HepG2 (cell line): ENCODE results near the gene NSMCE4A. TPM values are rescaled to one million over a fixed set of nuclear protein-coding genes. Genes with fewer than 3 reads are reported as not detected.

Experiments used
- EP300 ChIP-seq, 3 experiments: sonication (generic) in 1 of 3; formaldehyde crosslinking in 1 of 3; IDR thresholded peaks; 2 replicates each; pipeline versions ENCODE4 v1.5.1 to v1.6.1; 2011 to 2020; ENCODE audit warnings: low read depth in 2 of 3, low read length in 2 of 3, borderline replicate concordance in 1 of 3, improper control_type of control experiment in 1 of 3, mild to moderate bottlenecking in 1 of 3, missing genetic modification reagents in 1 of 3, moderate library complexity in 1 of 3
- FOXP4 ChIP-seq: sonication (generic); formaldehyde crosslinking; IDR thresholded peaks from 2 replicates; pipeline ENCODE4 v1.4.0; 2020; ENCODE audit warnings: missing genetic modification reagents
- HMG20A ChIP-seq: IDR thresholded peaks from 2 replicates; pipeline ENCODE4 v1.6.1; 2016; ENCODE audit warnings: borderline replicate concordance
- HMGXB3 ChIP-seq: sonication (generic); formaldehyde crosslinking; IDR thresholded peaks from 2 replicates; pipeline ENCODE4 v1.4.0; 2020; ENCODE audit warnings: missing genetic modification reagents, borderline replicate concordance
- IKZF5 ChIP-seq: IDR thresholded peaks from 2 replicates; pipeline ENCODE4 v1.6.1; 2018; ENCODE audit warnings: missing genetic modification reagents, mild to moderate bottlenecking, missing compliant biosample characterization
- IRF9 ChIP-seq: sonication (generic); formaldehyde crosslinking; IDR thresholded peaks from 2 replicates; pipeline ENCODE4 v1.8.0; 2022; ENCODE audit warnings: missing genetic modification reagents, mild to moderate bottlenecking, borderline replicate concordance
- MAFK ChIP-seq, 2 experiments: IDR thresholded peaks in 1 of 2; conservative IDR thresholded peaks in 1 of 2; 2 replicates each; pipeline ENCODE4 v1.6.1; 2011; ENCODE audit warnings: improper control_type of control experiment in 2 of 2, low read length in 2 of 2
- PAX8 ChIP-seq: sonication (generic); formaldehyde crosslinking; IDR thresholded peaks from 2 replicates; pipeline ENCODE4 v1.8.0; 2022; ENCODE audit warnings: mild to moderate bottlenecking, missing genetic modification reagents, borderline replicate concordance
- SIN3B ChIP-seq: fragments of 150-350 bp; IDR thresholded peaks from 2 replicates; pipeline ENCODE4 v1.6.1; 2014; ENCODE audit warnings: low read length
- SMC3 ChIP-seq: IDR thresholded peaks from 2 replicates; pipeline ENCODE4 v1.6.1; 2011; ENCODE audit warnings: low read length, improper control_type of control experiment
- U2AF1 ChIP-seq: fragments of 200-400 bp; formaldehyde crosslinking; optimal IDR thresholded peaks from 2 replicates; pipeline ENCODE3; 2017; ENCODE audit warnings: mild to moderate bottlenecking, low read depth, low read length
- ZBTB1 ChIP-seq: sonication (generic); formaldehyde crosslinking; IDR thresholded peaks from 2 replicates; pipeline ENCODE4 v1.4.0; 2020; ENCODE audit warnings: missing genetic modification reagents, borderline replicate concordance
- ZKSCAN5 ChIP-seq: sonication (generic); formaldehyde crosslinking; IDR thresholded peaks from 2 replicates; pipeline ENCODE4 v1.5.1; 2020; ENCODE audit warnings: mild to moderate bottlenecking, missing genetic modification reagents
- ZKSCAN8 ChIP-seq: IDR thresholded peaks from 2 replicates; pipeline ENCODE4 v1.6.1; 2016; ENCODE audit warnings: borderline replicate concordance, missing genetic modification reagents, missing compliant biosample characterization
- ZNF230 ChIP-seq: sonication (generic); formaldehyde crosslinking; IDR thresholded peaks from 2 replicates; pipeline ENCODE4 v1.4.0; 2020; ENCODE audit warnings: mild to moderate bottlenecking, missing genetic modification reagents
- ZNF263 ChIP-seq: sonication (generic); formaldehyde crosslinking; IDR thresholded peaks from 2 replicates; pipeline ENCODE4 v1.4.0; 2020; ENCODE audit warnings: missing genetic modification reagents
- ZNF484 ChIP-seq: sonication (generic); formaldehyde crosslinking; IDR thresholded peaks from 2 replicates; pipeline ENCODE4 v1.5.1; 2020; ENCODE audit warnings: mild to moderate bottlenecking, low read depth, missing genetic modification reagents, borderline replicate concordance
- ZNF543 ChIP-seq: sonication (generic); formaldehyde crosslinking; IDR thresholded peaks from 2 replicates; pipeline ENCODE4 v1.4.0; 2020; ENCODE audit warnings: mild to moderate bottlenecking, missing genetic modification reagents
- ZNF547 ChIP-seq: sonication (generic); formaldehyde crosslinking; IDR thresholded peaks from 2 replicates; pipeline ENCODE4 v1.5.1; 2020; ENCODE audit warnings: mild to moderate bottlenecking, missing genetic modification reagents
- ZNF652 ChIP-seq: IDR thresholded peaks from 2 replicates; pipeline ENCODE4 v1.6.1; 2016; ENCODE audit warnings: low read depth, borderline replicate concordance
- ZNF670 ChIP-seq: sonication (generic); formaldehyde crosslinking; IDR thresholded peaks from 2 replicates; pipeline ENCODE4 v1.8.0; 2022; ENCODE audit warnings: mild to moderate bottlenecking, missing genetic modification reagents, borderline replicate concordance
- ZNF782 ChIP-seq: sonication (generic); formaldehyde crosslinking; IDR thresholded peaks from 2 replicates; pipeline ENCODE4 v1.4.0; 2020; ENCODE audit warnings: missing genetic modification reagents, mild to moderate bottlenecking, borderline replicate concordance
- ZSCAN31 ChIP-seq: sonication (generic); formaldehyde crosslinking; IDR thresholded peaks from 2 replicates; pipeline ENCODE4 v1.5.0; 2020; ENCODE audit warnings: low read depth, mild to moderate bottlenecking, missing genetic modification reagents
- polyA plus RNA-seq, 8 experiments: library from polyadenylated mRNA; depleted of rRNA in 3 of 8; stranded (reverse) in 7 of 8; unstranded in 1 of 8; fragments of >200 nt; fragmentation: Illumina TruSeq in 4 of 8; extraction: Trizol in 4 of 8; gene quantifications; 2 replicates each; pipeline versions ENCODE4 v1.2.1 to v1.2.3, GENCODE V29; 2011 to 2016; ENCODE audit warnings: low read depth in 4 of 8, missing spikeins in 1 of 8, mixed read lengths in 1 of 8; ENCODE audit not compliant: insufficient read depth in 1 of 8
- total RNA-seq, 5 experiments: library from RNA; depleted of rRNA; stranded (reverse); fragments of >200 nt; fragmentation: Illumina TruSeq; extraction: Trizol; gene quantifications; 2 replicates each; pipeline ENCODE4 v1.2.3, GENCODE V29; 2016; ENCODE audit warnings: low read depth in 1 of 5

The NSMCE4A gene
- total and polyA plus RNA-seq, 2 of the 13 experiments (the other 11 are each of a cell fraction or from before 2014, with no cell fraction given): 61.1 to 91.6 TPM

GRCh38 chr10:121976607-121977006 is 1.6 kb upstream of the NSMCE4A start (continued):
- TF ChIP-seq ZNF484 (CRISPR knock-in tag) (no peak), HMGXB3 (CRISPR knock-in tag) (no peak), IRF9 (CRISPR knock-in tag) (no peak), U2AF1 (no peak), ZKSCAN8 (CRISPR knock-in tag) (no peak), ZKSCAN5 (CRISPR knock-in tag) (no peak), ZNF543 (CRISPR knock-in tag) (no peak), FOXP4 (no peak), ZNF670 (CRISPR knock-in tag) (no peak), ZNF652 (no peak), ZSCAN31 (CRISPR knock-in tag) (no peak), PAX8 (CRISPR knock-in tag) (no peak), EP300 (IDR thresholded peaks at IDR 0.05; ENCODE audit: low read depth in 2 of 2, low read length in 2 of 2) (peak in 1 of 2 experiments; percentile 45; a peak in 1 of 4 replicates), EP300 (CRISPR knock-in tag; IDR thresholded peaks at IDR 0.05; ENCODE audit: borderline replicate concordance) (no peak), ZNF547 (CRISPR knock-in tag) (no peak), MAFK (conservative IDR thresholded peaks at IDR 0.05 in 1 of 2, IDR thresholded peaks at IDR 0.05 in 1 of 2; ENCODE audit: low read length in 2 of 2) (no peak), ZBTB1 (CRISPR knock-in tag) (no peak), ZNF782 (no peak), ZNF230 (CRISPR knock-in tag) (no peak), ZNF263 (CRISPR knock-in tag) (no peak), SMC3 (no peak), SIN3B (no peak), HMG20A (no peak), IKZF5 (no peak)
